Breast epithelium (tissue), 4 donors: ENCODE results near the gene DUSP7. TPM values are rescaled to one million over a fixed set of nuclear protein-coding genes. Genes with fewer than 3 reads are reported as not detected.

Experiments used
- DNase-seq, 2 donors: peaks; one replicate each; pipeline ENCODE4 v3.0.0-alpha.2; 2019; ENCODE audit warnings: low spot score in 2 of 2
- H3K27ac ChIP-seq, 2 donors: fragments of 200-600 bp; sonication (generic) in 1 of 2; one replicate each; pipeline ENCODE4 v1.5.1; 2016 to 2019; ENCODE audit warnings: mild to moderate bottlenecking in 1 of 2
- H3K27me3 ChIP-seq, 2 donors: fragments of 200-600 bp; sonication (generic) in 1 of 2; one replicate each; pipeline versions ENCODE4 v1.5.1 to v1.6.0; 2017 to 2019; ENCODE audit warnings: control low read depth in 1 of 2, mild to moderate bottlenecking in 1 of 2
- H3K36me3 ChIP-seq: fragments of 200-600 bp; one replicate; pipeline ENCODE4 v1.5.1; 2019
- H3K4me1 ChIP-seq, 2 donors: fragments of 200-600 bp; sonication (generic); one replicate each; pipeline ENCODE4 v1.5.1; 2016 to 2019; ENCODE audit warnings: control low read depth in 1 of 2
- H3K4me3 ChIP-seq, 3 donors: fragments of 200-600 bp; sonication (generic); 1 replicate in 2 of 3; 2 replicates in 1 of 3; pipeline ENCODE4 v1.5.1; 2016 to 2019; ENCODE audit warnings: mild to moderate bottlenecking in 3 of 3, moderate library complexity in 2 of 3
- H3K9me3 ChIP-seq, 2 donors: fragments of 200-600 bp; sonication (generic) in 1 of 2; one replicate each; pipeline ENCODE4 v1.5.1; 2016 to 2019; ENCODE audit warnings: control low read depth in 1 of 2
- POLR2A ChIP-seq: fragments of 450-650 bp; IDR thresholded peaks from one replicate; pipeline ENCODE4 v1.6.1; 2016; ENCODE audit warnings: antibody characterized with exemption, mild to moderate bottlenecking, moderate library complexity
- POLR2AphosphoS5 ChIP-seq, 3 donors: sonication (generic); formaldehyde crosslinking; IDR thresholded peaks; one replicate each; pipeline ENCODE4 v1.6.1; 2017; ENCODE audit warnings: antibody characterized with exemption in 3 of 3
- intact Hi-C: fragments of 100-400 bp; cut with DNase I; formaldehyde crosslinking; loops from one replicate; pipeline ENCODE4 v1.15.1; 2023; ENCODE audit warnings: low total_unique reads
- total RNA-seq, 3 donors: library from RNA; depleted of rRNA; stranded (reverse); fragments of >200 nt; gene quantifications; one replicate each; pipeline ENCODE4 v1.1.0, GENCODE V29; 2016
- TF ChIP-seq, protein P1 (sequence below), 3 donors: fragments of 450-650 bp; IDR thresholded peaks; one replicate each; pipeline ENCODE4 v1.5.1; 2016 to 2017; ENCODE audit warnings: antibody characterized with exemption in 3 of 3, mild to moderate bottlenecking in 3 of 3, moderate library complexity in 3 of 3

DUSP7 gene
- total RNA-seq, 3 donors from 2014 or later = 7.0 to 11.1 (median 8.6) TPM

DNA sequence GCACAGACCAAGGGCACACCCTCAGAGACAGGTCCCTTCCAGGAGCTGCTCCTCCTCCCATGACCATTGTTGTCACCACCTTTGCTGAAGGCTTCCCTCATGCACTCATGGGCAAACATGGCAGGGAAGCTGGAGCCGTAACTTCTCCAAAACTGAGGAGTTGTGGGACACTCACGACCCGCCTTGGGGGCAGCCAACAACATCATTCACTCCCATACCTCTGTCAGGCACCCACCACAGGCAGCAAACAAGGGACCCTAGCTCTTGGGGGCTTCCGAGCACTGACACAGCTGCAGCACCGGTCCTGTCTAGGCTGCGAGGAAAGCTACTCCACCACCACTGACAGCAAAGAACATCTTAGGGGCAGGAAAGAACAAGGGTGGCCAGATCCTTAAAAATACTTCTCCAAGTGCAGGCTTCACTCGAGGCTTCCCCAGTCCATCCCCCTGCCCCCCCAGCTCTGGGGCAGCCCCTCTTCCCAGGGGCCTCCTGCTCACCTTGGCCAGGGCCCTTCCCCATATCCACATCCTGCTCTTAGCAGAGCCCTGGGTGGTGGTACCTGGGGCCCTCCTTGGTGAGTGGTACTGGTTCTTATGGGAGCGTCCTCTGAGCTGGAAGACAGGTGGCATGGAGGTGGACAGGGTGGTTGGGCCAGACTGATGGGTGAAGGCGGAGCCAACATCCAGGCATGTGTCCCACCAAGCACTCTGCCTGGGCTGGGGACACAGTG lies 28.0 kb upstream of the DUSP7 start:
- no peaks in the 10 kb centered on the region for H3K4me1 ChIP-seq
- intact Hi-C loops = no loop called here
- TF ChIP-seq, protein P1, sequence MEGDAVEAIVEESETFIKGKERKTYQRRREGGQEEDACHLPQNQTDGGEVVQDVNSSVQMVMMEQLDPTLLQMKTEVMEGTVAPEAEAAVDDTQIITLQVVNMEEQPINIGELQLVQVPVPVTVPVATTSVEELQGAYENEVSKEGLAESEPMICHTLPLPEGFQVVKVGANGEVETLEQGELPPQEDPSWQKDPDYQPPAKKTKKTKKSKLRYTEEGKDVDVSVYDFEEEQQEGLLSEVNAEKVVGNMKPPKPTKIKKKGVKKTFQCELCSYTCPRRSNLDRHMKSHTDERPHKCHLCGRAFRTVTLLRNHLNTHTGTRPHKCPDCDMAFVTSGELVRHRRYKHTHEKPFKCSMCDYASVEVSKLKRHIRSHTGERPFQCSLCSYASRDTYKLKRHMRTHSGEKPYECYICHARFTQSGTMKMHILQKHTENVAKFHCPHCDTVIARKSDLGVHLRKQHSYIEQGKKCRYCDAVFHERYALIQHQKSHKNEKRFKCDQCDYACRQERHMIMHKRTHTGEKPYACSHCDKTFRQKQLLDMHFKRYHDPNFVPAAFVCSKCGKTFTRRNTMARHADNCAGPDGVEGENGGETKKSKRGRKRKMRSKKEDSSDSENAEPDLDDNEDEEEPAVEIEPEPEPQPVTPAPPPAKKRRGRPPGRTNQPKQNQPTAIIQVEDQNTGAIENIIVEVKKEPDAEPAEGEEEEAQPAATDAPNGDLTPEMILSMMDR (IDR thresholded peaks at IDR 0.05) = no peak
- DNase-seq = no peak
- H3K36me3 ChIP-seq = no peaks in the 10 kb centered on the region
- H3K27ac ChIP-seq = no peak overlapping the region
- H3K4me3 ChIP-seq = no peak overlapping the region
- H3K27me3 ChIP-seq = no peaks in the 10 kb centered on the region
- no peaks in the 10 kb centered on the region for H3K9me3 ChIP-seq

DNA sequence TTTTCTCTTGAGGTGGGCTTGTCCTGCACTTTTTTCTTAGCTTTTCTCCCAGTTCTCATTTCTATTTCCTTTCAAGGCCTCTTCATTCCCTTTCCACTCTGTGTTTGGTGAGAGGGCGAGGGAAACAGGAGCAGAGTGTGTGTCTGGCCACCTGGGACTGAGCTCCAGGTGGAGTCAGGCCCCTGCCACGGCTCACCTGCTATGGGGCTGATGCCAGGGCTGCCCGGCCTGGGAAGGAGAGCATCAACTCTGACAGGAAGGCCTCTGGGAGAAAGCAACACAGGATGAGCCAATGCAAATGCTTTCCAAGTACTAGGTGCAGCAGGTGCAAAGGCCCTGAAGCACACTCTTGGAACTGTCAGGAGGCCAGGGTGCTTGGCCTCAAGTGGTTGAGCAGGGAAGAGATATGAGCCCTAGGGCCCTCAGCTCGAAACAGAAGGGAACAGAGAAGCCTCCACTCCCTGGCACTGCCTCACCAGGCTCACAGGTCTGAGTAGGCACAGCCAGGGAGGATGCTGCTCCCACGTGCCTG lies 27.3 kb upstream of the DUSP7 start:
- no peaks in the 10 kb centered on the region for H3K9me3 ChIP-seq
- H3K4me3 ChIP-seq = no peak overlapping the region
- no peaks in the 10 kb centered on the region for H3K4me1 ChIP-seq
- TF ChIP-seq POLR2A (no peak), POLR2AphosphoS5 (IDR thresholded peaks at IDR 0.05) (no peak)
- no peaks in the 10 kb centered on the region for H3K36me3 ChIP-seq
- no peaks in the 10 kb centered on the region for H3K27me3 ChIP-seq
- no peak for DNase-seq
- no peak overlapping the region for H3K27ac ChIP-seq
- intact Hi-C loops = no loop called here

DNA sequence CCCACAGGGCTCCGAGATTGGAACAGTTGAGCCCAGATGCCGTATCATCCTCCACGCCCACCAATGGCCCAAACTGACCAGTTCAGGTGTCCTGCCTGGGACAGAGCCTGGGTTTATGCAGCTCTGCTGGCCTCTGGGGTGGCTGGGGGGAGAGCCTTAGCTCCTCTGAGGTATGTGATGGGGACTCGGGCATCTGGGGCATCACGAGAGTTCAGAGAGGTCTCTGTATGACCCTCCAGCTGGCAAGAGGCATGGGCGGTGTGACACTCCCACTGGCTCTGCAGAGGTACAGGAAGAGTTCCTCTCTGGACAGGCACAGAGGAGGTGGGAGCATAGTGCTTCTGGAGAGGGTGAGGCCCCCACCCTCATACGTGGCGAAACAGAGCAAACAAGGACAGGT lies 26.6 kb upstream of the DUSP7 start:
- Histone ChIP-seq H3K36me3 (no peaks in the 10 kb centered on the region), H3K4me1 (no peaks in the 10 kb centered on the region), H3K27ac (no peak overlapping the region), H3K27me3 (no peaks in the 10 kb centered on the region), H3K9me3 (no peaks in the 10 kb centered on the region), H3K4me3 (no peak overlapping the region)
- no peak for DNase-seq
- intact Hi-C loops = no loop called here
- TF ChIP-seq POLR2AphosphoS5 (IDR thresholded peaks at IDR 0.05) = no peak
- TF ChIP-seq POLR2A = no peak
- TF ChIP-seq, protein P1 (IDR thresholded peaks at IDR 0.05) = no peak

DNA sequence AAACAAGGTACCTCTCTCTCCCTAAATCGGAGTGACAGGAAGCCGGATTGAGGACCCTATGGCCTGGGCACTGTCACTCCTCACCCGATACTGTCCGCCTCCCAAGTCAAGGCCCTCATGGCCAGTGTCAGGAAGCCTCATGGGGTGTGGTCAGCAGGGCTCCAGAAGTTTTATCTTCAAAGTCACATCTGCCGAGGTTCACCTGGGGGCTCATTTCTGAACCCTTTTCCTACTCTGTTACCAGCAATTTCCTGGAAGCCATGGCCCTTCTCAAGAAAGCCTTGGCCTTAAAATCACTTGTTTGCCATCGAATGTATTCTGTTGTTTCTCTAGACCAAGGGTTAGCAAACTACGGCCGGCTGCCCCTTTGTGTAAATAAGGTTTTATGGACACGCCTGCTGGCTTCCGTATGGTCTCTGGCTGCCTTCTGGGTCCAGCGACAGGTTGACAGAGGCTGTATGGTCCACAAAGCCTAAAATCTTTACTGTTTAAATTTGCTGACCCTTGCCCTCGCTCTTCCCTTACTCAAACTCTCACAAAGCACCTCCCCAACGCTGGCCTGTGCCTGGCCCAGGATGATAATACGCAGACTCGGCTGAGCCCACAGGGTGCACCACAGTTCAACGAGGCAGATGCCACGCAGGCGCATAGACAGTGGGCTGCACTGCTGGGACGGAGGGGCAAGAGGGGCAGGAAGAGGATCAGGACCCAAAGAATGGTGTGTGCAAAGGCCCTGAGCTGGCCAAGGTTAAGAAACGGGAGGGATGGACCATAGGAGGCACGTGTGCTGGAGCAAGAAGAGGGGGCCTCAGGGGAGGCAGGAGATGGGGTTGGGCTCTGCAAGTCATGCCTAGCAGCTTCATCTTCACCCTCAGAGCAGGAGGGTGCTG lies 24.7 kb upstream of the DUSP7 start:
- no peak for DNase-seq
- TF ChIP-seq, protein P1 (IDR thresholded peaks at IDR 0.05) = no peak
- TF ChIP-seq POLR2AphosphoS5 (IDR thresholded peaks at IDR 0.05) = no peak
- no peak for TF ChIP-seq POLR2A
- H3K36me3 ChIP-seq = no peaks in the 10 kb centered on the region
- no peaks in the 10 kb centered on the region for H3K27me3 ChIP-seq
- H3K4me3 ChIP-seq = no peak overlapping the region
- H3K4me1 ChIP-seq = no peaks in the 10 kb centered on the region
- no peak overlapping the region for H3K27ac ChIP-seq
- no peaks in the 10 kb centered on the region for H3K9me3 ChIP-seq
- intact Hi-C loops = no loop called here

DNA sequence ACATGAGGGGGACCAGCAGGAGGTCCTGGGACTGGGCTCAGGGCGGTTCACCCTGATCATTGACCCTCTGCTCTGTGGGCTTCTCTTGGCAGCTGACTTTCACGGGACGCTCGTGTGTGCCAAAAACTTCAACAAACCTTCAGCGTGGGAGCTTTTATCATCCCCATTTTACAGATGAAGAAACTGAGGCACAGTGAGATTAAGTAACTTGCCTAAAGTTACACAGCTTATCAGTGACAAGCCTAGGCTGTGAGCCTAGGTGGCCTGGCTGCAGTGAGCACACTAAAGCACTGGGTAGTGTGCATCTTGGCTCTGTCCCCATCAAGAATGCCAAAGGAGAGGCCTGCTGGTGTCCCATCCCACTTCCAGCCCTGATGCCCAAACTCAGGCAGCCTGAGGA lies 23.6 kb upstream of the DUSP7 start:
- no peaks in the 10 kb centered on the region for H3K36me3 ChIP-seq
- TF ChIP-seq POLR2A (no peak), POLR2AphosphoS5 (IDR thresholded peaks at IDR 0.05) (no peak)
- TF ChIP-seq, protein P1 (IDR thresholded peaks at IDR 0.05) = no peak
- no peaks in the 10 kb centered on the region for H3K4me1 ChIP-seq
- H3K4me3 ChIP-seq = no peak overlapping the region
- no peaks in the 10 kb centered on the region for H3K27me3 ChIP-seq
- H3K27ac ChIP-seq = no peak overlapping the region
- DNase-seq = no peak
- no peaks in the 10 kb centered on the region for H3K9me3 ChIP-seq
- intact Hi-C loops = no loop called here
